HG03469 (cell line): ENCODE measurements around the gene BTBD19.
"Not testable (repeated sequence)": the region's sequence is repeated elsewhere in the genome, so short reads cannot be mapped to it uniquely, and the experiment has no call there.

ENCODE experiments used
- ATAC-seq: cut with Tn5 transposase; IDR thresholded peaks from one replicate; pipeline ENCODE4 v1.9.1; 2021; ENCODE audit warnings: mild to moderate bottlenecking, moderate library complexity, moderate number of reproducible peaks; ENCODE audit not compliant: unreplicated experiment

The BTBD19 gene

GRCh38 chr1:44828003-44828651 is 19.8 kb downstream of the BTBD19 start:
- ATAC-seq: no peak

GRCh38 chr1:44828841-44829440 is 20.6 kb downstream of the BTBD19 start:
- no peak for ATAC-seq

DNA sequence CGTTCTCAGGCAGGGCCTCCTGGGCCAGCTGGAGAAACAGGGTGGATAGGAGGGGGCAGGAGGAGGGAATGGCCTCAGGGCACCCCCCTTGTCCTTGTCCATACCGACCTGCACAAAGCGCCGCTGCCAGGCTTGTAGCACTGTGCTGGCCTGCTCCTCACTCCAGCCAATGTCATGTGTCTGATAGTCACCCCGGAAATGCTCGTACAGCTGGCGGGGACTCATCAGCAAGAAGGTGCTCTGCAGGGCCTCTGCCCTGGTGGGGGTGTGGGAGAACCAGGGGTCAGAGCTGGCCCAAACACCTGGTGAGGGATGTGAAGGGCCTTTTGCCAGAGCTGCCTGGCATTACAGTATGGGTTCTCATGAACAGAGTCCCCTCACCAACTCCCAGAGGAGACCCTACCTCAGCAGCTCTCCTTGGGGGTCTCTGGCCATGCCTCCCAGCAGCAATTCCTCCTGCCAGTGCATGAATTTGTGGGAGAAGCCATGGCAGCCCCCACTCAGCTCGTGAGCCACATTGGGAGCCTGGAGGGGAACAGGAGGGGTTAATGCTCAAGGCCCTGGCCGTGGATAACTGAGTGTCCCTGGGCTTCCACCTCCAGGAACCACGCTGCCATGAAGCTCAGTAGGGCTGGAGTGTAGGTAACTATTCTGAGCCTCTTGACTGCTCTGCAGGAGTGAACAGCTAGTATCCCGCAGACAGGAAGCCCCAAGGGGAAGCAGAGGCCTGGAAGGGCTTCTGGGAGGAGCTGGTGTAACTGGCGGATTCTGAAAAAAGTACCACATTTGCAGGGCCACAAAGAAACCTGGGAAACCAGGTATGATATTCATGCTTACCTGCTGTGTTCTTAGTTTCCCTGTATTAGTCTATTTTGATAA is 21.4 kb downstream of the BTBD19 start:
- ATAC-seq: no peak

GRCh38 chr1:44830900-44831304 is 22.6 kb downstream of the BTBD19 start:
- ATAC-seq: no peak

GRCh38 chr1:44831516-44831915 is 23.2 kb downstream of the BTBD19 start:
- ATAC-seq: no peak

DNA sequence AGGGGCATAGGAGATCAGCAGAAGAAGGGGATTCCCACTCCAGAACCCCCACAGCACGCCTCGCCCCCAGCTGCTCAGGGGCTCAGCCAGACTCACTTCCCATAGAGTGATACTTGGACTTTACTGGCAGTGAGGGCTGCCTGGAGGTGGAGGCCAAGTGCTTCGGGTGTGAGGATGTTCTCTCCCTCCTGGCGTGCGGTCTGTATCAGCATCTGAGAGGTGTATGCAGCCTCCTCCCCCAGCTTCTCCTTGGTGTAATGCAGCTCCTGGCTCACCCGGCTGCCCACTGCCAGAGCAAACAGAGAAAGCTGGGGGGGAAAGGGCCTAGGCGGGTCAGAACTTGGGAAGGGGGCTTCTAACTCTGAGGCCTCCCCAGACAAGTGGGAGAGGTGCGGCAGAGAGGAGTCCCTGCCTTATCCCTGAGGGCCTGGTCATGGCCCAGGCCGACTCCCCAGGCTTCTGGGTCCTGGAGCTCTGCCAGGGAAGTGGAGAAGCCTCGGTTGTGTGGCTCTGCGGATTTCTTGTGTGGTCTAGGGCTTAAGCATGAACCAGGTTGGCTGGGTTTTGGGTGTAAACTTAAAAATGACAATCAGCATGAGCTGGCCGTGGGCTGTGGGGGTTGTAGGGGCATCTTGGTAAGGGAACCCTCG is 23.9 kb downstream of the BTBD19 start:
- ATAC-seq: no peak

GRCh38 chr1:44834328-44834727 is 26.0 kb downstream of the BTBD19 start:
- ATAC-seq: no peak

DNA sequence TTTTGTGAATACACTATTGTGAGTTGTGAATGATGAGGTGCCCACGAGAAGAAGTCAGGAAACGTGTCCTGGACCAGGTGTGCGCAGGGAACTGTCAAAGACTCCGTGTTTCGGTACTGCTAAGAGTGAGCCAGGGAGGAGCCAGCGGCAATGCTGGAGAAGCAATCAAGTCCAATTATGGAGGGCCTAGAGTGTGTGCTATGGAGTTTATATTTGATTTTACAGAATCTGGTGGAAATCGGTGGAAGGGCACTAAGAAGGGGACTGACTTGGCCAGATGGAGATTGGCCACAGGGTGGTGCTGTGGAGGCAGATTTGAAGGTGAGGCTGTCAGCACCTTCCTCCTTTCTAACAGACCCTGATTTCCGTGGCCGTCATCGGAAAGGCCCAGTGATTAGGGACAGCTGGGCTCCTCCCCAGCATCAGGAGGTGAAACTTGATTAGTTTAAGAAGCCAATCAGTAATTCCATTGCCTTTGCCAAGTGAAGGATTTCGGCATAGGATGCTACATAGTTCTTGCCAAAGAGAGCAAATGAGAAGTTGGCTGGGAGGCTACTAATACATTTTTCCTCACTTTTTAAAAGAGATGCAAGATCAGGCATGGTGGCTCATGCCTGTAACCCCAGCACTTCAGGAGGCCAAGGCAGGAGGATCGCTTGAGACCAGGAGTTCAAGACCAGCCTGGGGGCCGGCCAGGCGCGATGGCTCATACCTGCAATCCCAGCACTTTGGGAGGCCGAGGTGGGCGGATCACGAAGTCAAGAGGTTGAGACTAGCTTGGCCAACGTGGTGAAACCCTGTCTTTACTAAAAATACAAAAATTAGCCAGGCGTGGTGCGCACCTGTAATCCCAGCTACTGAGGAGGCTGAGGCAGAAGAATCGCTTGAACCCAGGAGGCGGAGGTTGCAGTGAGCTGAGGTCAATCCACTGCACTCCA is 27.7 kb downstream of the BTBD19 start:
- ATAC-seq: no peak

DNA sequence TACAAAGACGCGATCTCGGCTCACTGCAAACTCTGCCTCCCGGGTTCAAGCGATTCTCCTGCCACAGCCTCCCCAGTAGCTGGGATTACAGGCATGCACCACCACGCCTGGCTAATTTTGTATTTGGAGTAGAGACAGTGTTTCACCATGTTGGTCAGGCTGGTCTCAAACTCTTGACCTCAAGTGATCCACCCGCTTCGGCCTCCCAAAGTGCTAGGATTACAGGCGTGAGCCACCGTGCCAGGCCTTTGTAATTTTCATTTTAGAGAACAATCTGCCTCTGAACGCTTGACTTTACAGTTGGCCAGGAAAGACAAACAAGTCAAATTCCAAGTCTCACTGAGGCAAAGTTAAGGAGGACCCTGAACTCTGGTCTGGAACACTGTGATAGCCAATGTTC is 30.0 kb downstream of the BTBD19 start:
- ATAC-seq: not testable (repeated sequence)

- ATAC-seq: no peak
Measured at GRCh38 chr1:44839576-44839975, 31.3 kb downstream of the BTBD19 start.

DNA sequence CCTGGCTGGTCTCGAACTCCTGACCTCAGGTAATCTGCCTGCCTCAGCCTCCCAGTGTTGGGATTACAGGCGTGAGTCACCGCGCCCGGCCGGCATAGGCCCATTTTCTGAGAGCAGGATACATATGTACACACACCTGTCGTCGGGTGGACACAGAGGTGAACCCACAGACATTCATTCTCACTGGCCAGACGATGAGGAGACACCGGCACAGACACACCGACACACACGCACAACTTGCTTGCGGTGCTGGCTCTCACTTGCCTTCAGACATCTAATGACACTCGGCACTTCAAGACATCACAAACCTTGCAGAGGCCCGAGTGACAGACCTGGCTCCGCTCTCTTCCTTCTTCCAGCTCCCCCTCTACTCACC is 34.2 kb downstream of the BTBD19 start:
- no peak for ATAC-seq

DNA sequence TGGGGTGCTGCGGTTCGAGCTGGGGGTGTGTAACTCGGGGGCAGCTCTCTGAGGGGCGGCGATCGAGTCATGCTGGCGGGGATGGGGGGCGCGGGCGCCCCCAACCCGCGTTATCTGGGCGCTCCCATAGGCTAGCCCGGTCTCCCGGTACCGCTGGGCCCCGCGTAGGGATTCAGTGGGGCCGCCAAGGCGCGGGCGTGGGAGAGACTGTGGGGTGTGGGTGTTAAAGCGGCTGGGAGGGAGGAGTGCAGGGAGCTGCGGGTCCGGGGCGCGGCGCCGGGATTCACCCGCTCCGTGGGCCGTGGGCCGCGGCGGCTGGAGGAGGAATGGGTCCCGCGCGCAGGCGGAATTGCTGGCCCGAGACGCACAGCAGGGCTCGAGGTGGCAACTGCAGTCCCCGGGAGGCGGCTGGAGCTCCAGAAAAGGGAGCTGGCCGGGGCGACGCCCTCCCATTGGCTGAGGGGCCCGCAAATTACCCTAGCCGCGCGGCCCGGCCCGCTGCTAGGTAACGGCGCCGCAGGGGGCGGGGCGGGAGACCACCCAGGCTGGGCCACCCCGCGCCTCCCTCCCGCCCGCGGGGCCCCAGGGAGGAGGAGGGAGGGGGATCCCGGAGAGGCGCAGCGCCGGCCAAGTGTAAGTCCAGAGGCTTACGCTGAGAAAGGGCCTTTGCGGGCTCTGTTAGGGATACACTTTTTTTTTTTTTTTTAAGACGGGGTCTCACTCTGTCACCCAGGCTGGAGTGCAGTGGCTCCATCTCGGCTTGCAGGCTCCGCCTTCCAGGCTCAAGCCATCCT is 34.7 kb downstream of the BTBD19 start, which contains the start of gene PTCH2:
Gene PTCH2, minus strand, starts transcription at position 392 of the 794 bp plus-strand sequence. Its CDS starts 321 bp downstream, at position 71.
- no peak for ATAC-seq

- ATAC-seq: no peak
Measured at GRCh38 chr1:44846985-44847384, 38.7 kb downstream of the BTBD19 start.

- ATAC-seq: no peak
Measured at GRCh38 chr1:44847845-44848244, 39.5 kb downstream of the BTBD19 start.

DNA sequence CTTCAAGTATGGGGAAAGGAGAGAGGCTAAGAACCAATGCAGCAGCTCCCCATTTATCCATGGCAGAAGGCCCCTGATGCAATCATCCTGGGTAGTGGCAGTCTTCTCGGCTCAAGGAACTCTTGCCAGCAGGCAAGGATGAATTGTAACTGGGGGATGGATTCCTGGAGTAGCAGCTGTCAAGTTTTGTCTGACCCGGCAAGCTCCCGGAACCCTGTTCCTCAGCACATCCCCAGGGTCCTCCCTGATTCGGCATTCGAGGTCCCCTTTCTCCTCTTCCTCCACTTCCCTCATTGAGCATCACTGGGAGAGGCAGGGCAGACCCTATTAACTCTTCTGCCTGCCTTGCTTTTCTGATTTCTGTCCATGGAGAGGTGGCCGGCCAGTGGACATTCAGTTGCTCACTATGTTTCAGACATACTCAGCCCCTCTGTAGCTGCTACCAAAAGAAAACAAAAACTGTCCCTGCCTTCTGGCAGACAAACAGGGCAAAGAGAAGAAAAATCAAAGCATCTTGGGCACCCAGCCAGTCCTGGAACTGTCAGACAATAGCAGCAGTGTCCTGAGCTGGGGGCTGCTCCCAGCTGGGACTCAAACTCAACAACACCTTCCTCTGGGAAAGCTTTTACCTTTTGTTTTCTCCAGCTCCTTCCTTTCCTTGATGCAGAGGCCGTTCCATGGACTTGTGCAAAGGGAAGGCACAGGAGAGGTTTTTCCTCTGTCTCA is 40.3 kb downstream of the BTBD19 start:
- ATAC-seq: no peak

DNA sequence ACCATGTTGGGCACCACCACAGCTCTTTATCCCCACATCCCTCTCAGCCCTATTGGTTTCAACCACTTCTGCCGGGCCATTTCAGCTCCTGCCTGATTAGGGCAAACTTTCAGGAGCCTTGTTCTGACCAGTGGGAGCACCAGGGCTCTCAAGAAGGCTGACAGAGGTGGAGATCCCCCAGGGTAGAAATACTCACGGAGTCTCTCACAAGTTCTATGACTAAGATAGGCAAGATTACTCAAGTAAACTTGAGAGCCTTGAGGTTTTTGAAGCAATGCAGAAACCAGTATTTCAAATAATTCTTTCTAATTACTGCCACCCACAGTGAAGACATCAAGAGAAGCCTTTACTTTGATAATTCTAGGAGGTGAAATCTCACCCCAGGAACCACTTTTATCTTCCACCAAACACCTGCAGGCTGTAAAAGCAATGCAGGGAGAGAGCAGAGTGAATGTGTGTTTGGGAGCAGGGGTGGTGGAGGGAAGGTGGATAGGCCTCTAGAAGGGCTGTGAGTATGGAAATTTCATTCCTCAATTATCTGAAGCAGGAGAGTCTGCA is 41.3 kb downstream of the BTBD19 start:
- ATAC-seq: no peak

- ATAC-seq: no peak
Measured at GRCh38 chr1:44851308-44851707, 43.0 kb downstream of the BTBD19 start.

DNA sequence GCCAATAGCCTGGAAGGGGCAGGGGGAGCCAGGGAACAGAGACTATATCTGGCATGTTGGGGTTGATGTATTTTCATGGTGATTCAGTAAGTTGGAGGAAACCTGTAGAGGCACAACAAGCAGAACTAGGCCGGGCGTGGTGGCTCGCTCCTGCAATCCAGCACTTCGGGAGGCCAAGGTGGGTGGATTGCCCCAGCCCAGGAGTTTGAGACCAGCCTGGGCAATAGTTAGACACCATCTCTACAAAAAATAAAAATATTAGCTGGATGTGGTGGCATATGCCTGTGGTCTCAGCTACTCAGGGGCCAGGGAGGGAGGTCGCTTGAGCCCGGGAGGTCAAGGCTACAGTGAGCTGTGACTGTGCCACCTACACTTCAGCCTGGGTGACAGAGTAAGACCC is 44.9 kb downstream of the BTBD19 start:
- no peak for ATAC-seq
